ENCODE measurements around the gene ARL4C. TPM values are rescaled to one million over a fixed set of nuclear protein-coding genes. Genes with fewer than 3 reads are reported as not detected.

Gene ARL4C
- total and polyA plus RNA-seq, 8 donors = 3.6 to 14.2 (median 9.9) TPM

GRCh38 chr2:234453216-234453615 lies 43.7 kb downstream of the ARL4C start:
- 83 to 93% (median 90%) methylated on average over 5 of the region's 5 CpGs for WGBS, 5 donors
- H3K4me1 ChIP-seq = peaks cover 0 to 27% (median 9%) of the 10 kb centered on the region in 4 donors
- DNase-seq = no peak
- peak overlapping the region in 2 of 5 donors; percentile 47 to 70 for H3K27ac ChIP-seq
- intact Hi-C loops (cut with DNase I; ENCODE audit: low total_unique reads) = no loop called here
- H3K36me3 ChIP-seq = no peaks in the 10 kb centered on the region
- peaks cover 0 to 8% (median 0%) of the 10 kb centered on the region in 4 donors for H3K9me3 ChIP-seq
- TF ChIP-seq EP300 (IDR thresholded peaks at IDR 0.05) (no peak), POLR2AphosphoS5 (IDR thresholded peaks at IDR 0.05) (no peak), POLR2A (IDR thresholded peaks at IDR 0.05) (no peak), CTCF (IDR thresholded peaks at IDR 0.05) (no peak)
- H3K4me3 ChIP-seq = no peak overlapping the region
- H3K27me3 ChIP-seq = no peaks in the 10 kb centered on the region

GRCh38 chr2:234451852-234452625 lies 44.8 kb downstream of the ARL4C start:
- Histone ChIP-seq H3K27me3 (no peaks in the 10 kb centered on the region), H3K36me3 (no peaks in the 10 kb centered on the region), H3K4me1 (peaks cover 0 to 27% (median 9%) of the 10 kb centered on the region in 4 donors), H3K4me3 (no peak overlapping the region), H3K9me3 (no peaks in the 10 kb centered on the region), H3K27ac (peak overlapping the region in 4 of 5 donors; percentile 5 to 70 (median 44))
- 55 to 72% (median 66%) methylated on average over 4 of the region's 4 CpGs for WGBS, 5 donors
- no peak for DNase-seq
- intact Hi-C loops (cut with DNase I; ENCODE audit: low total_unique reads) = no loop called here
- peak in 1 of 3 donors; percentile 8 for TF ChIP-seq POLR2AphosphoS5 (IDR thresholded peaks at IDR 0.05)
- TF ChIP-seq POLR2A (IDR thresholded peaks at IDR 0.05) = no peak
- no peak for TF ChIP-seq EP300 (IDR thresholded peaks at IDR 0.05)
- no peak for TF ChIP-seq CTCF (IDR thresholded peaks at IDR 0.05)

GRCh38 chr2:234451242-234451641 lies 45.6 kb downstream of the ARL4C start:
- intact Hi-C loops (cut with DNase I; ENCODE audit: low total_unique reads) = no loop called here
- no peaks in the 10 kb centered on the region for H3K36me3 ChIP-seq
- peaks cover 0 to 32% (median 11%) of the 10 kb centered on the region in 4 donors for H3K4me1 ChIP-seq
- no peak overlapping the region for H3K4me3 ChIP-seq
- no peaks in the 10 kb centered on the region for H3K9me3 ChIP-seq
- TF ChIP-seq CTCF (IDR thresholded peaks at IDR 0.05) (no peak), POLR2A (IDR thresholded peaks at IDR 0.05) (no peak), POLR2AphosphoS5 (IDR thresholded peaks at IDR 0.05) (no peak), EP300 (IDR thresholded peaks at IDR 0.05) (no peak)
- peak overlapping the region; percentile 5 to 70 (median 41) for H3K27ac ChIP-seq
- no peaks in the 10 kb centered on the region for H3K27me3 ChIP-seq
- no peak for DNase-seq
- whole genome bisulfite sequencing, 5 donors = 84 to 93% (median 92%) methylated on average over 2 of the region's 2 CpGs

GRCh38 chr2:234450431-234451124 lies 46.3 kb downstream of the ARL4C start:
- H3K4me1 ChIP-seq = peaks cover 0 to 38% (median 13%) of the 10 kb centered on the region in 4 donors
- TF ChIP-seq EP300 (IDR thresholded peaks at IDR 0.05) = no peak
- TF ChIP-seq CTCF (IDR thresholded peaks at IDR 0.05) = no peak
- TF ChIP-seq POLR2A (IDR thresholded peaks at IDR 0.05) = no peak
- no peak for TF ChIP-seq POLR2AphosphoS5 (IDR thresholded peaks at IDR 0.05)
- peak overlapping the region in 2 of 5 donors; percentile 7 to 70 for H3K27ac ChIP-seq
- no peak for DNase-seq
- 80 to 86% (median 81%) methylated on average over 6 of the region's 6 CpGs for WGBS, 5 donors
- intact Hi-C loops (cut with DNase I; ENCODE audit: low total_unique reads) = no loop called here
- no peaks in the 10 kb centered on the region for H3K9me3 ChIP-seq
- H3K27me3 ChIP-seq = no peaks in the 10 kb centered on the region
- no peaks in the 10 kb centered on the region for H3K36me3 ChIP-seq
- no peak overlapping the region for H3K4me3 ChIP-seq

Data from stomach (tissue), 9 donors.